HG03060 (cell line): ENCODE data around the gene ASPA.
"Not testable (repeated sequence)": the region's sequence is repeated elsewhere in the genome, so short reads cannot be mapped to it uniquely, and the experiment has no call there.

Source experiments
- ATAC-seq: cut with Tn5 transposase; IDR thresholded peaks from one replicate; pipeline ENCODE4 v1.9.1; 2021; ENCODE audit warnings: low read depth, moderate number of reproducible peaks; ENCODE audit not compliant: unreplicated experiment

Gene ASPA

GRCh38 chr17:3475812-3476610, at the start of gene ASPA:
Gene ASPA (plus strand): TSS chr17:3475997. CDS start chr17:3476160, 163 bp downstream.
- ATAC-seq: no peak

GRCh38 chr17:3433215-3433614, 42.6 kb upstream of the ASPA start:
- ATAC-seq: not testable (repeated sequence)

GRCh38 chr17:3433741-3434140, 42.1 kb upstream of the ASPA start, which contains the start of gene OR1E2:
Gene OR1E2 (minus strand): TSS chr17:3433841. CDS start chr17:3433841, 0 bp downstream.
- no peak for ATAC-seq

- no peak for ATAC-seq
Observed at GRCh38 chr17:3438368-3438767, 37.4 kb upstream of the ASPA start.

GRCh38 chr17:3440451-3440850, 35.3 kb upstream of the ASPA start:
- ATAC-seq: no peak

- ATAC-seq: no peak
Observed at GRCh38 chr17:3447625-3448024, 28.2 kb upstream of the ASPA start.

GRCh38 chr17:3448059-3448665, 27.6 kb upstream of the ASPA start:
- ATAC-seq: no peak

- ATAC-seq: not testable (repeated sequence)
Observed at GRCh38 chr17:3466355-3466754, 9.4 kb upstream of the ASPA start.

GRCh38 chr17:3469529-3469928, 6.3 kb upstream of the ASPA start:
- ATAC-seq: no peak

- ATAC-seq: no peak
Observed at GRCh38 chr17:3471599-3471998, 4.2 kb upstream of the ASPA start, which contains the start of gene SPATA22. Gene SPATA22 (minus strand): TSS chr17:3471819. CDS start chr17:3469325, 2,494 bp downstream.

- no peak for ATAC-seq
Observed at GRCh38 chr17:3472137-3472536, 3.7 kb upstream of the ASPA start.

- ATAC-seq: no peak
Observed at GRCh38 chr17:3474212-3474611, 1.6 kb upstream of the ASPA start.

- no peak for ATAC-seq
Observed at GRCh38 chr17:3475251-3475685, 529 bp upstream of the ASPA start.

GRCh38 chr17:3479988-3480387, 4.2 kb downstream of the ASPA start:
- no peak for ATAC-seq

GRCh38 chr17:3482852-3483251, 7.1 kb downstream of the ASPA start:
- no peak for ATAC-seq

- no peak for ATAC-seq
Observed at GRCh38 chr17:3485481-3486068, 9.8 kb downstream of the ASPA start.

GRCh38 chr17:3497101-3497500, 21.3 kb downstream of the ASPA start:
- ATAC-seq: no peak

GRCh38 chr17:3501344-3501743, 25.5 kb downstream of the ASPA start:
- no peak for ATAC-seq

- ATAC-seq: no peak
Observed at GRCh38 chr17:3502466-3502865, 26.7 kb downstream of the ASPA start.

GRCh38 chr17:3503285-3503684, 27.5 kb downstream of the ASPA start:
- no peak for ATAC-seq

GRCh38 chr17:3505008-3505407, 29.2 kb downstream of the ASPA start:
- no peak for ATAC-seq
